HepG2 (cell line): ENCODE results near the gene RTCA. TPM values are rescaled to one million over a fixed set of nuclear protein-coding genes. Genes with fewer than 3 reads are reported as not detected.
A peak's percentile ranks its signal among the peaks of the same experiment; 100 is the strongest.

Source experiments
- ATF2 ChIP-seq: sonication (generic); formaldehyde crosslinking; IDR thresholded peaks from 2 replicates; pipeline ENCODE4 v1.4.0; 2020; ENCODE audit warnings: missing genetic modification reagents
- BCLAF1 ChIP-seq: fragments of 450-650 bp; IDR thresholded peaks from 2 replicates; pipeline ENCODE4 v1.6.1; 2017; ENCODE audit warnings: mild to moderate bottlenecking
- CREM ChIP-seq, 2 experiments: sonication (generic) in 1 of 2; formaldehyde crosslinking in 1 of 2; IDR thresholded peaks; 2 replicates each; pipeline versions ENCODE4 v1.4.0 to v1.6.1; 2016 to 2020; ENCODE audit warnings: antibody characterized with exemption in 1 of 2, mild to moderate bottlenecking in 1 of 2, missing genetic modification reagents in 1 of 2
- FIP1L1 ChIP-seq: fragments of 200-400 bp; formaldehyde crosslinking; IDR thresholded peaks from 2 replicates; pipeline ENCODE4 v1.6.1; 2018; ENCODE audit warnings: low read depth, mild to moderate bottlenecking, low read length, moderate library complexity, borderline replicate concordance; ENCODE audit not compliant: insufficient read depth
- MLXIP ChIP-seq: sonication (generic); formaldehyde crosslinking; IDR thresholded peaks from 2 replicates; pipeline ENCODE4 v1.9.0; 2021; ENCODE audit warnings: missing genetic modification reagents, borderline replicate concordance
- SP2 ChIP-seq: sonication (generic); formaldehyde crosslinking; IDR thresholded peaks from 2 replicates; pipeline ENCODE4 v1.5.1; 2020; ENCODE audit warnings: mild to moderate bottlenecking, missing genetic modification reagents
- STAG1 ChIP-seq: sonication (generic); formaldehyde crosslinking; IDR thresholded peaks from 2 replicates; pipeline ENCODE4 v1.4.0; 2020; ENCODE audit warnings: missing genetic modification reagents
- THRA ChIP-seq: sonication (generic); formaldehyde crosslinking; IDR thresholded peaks from 2 replicates; pipeline ENCODE4 v1.4.0; 2020; ENCODE audit warnings: missing genetic modification reagents, borderline replicate concordance
- XBP1 ChIP-seq: sonication (generic); formaldehyde crosslinking; IDR thresholded peaks from 2 replicates; pipeline ENCODE4 v1.5.0; 2020; ENCODE audit warnings: missing genetic modification reagents
- ZBED4 ChIP-seq: sonication (generic); formaldehyde crosslinking; IDR thresholded peaks from 2 replicates; pipeline ENCODE4 v1.4.0; 2020; ENCODE audit warnings: missing genetic modification reagents, borderline replicate concordance
- ZBTB20 ChIP-seq: sonication (generic); formaldehyde crosslinking; IDR thresholded peaks from 2 replicates; pipeline ENCODE4 v1.8.1; 2023; ENCODE audit warnings: missing genetic modification reagents, low read depth, mild to moderate bottlenecking, borderline replicate concordance
- ZNF556 ChIP-seq: sonication (generic); formaldehyde crosslinking; IDR thresholded peaks from 2 replicates; pipeline ENCODE4 v1.4.0; 2020; ENCODE audit warnings: mild to moderate bottlenecking, missing genetic modification reagents, borderline replicate concordance
- ZNF576 ChIP-seq: sonication (generic); formaldehyde crosslinking; IDR thresholded peaks from 2 replicates; pipeline ENCODE4 v1.4.0; 2020; ENCODE audit warnings: mild to moderate bottlenecking, missing genetic modification reagents
- ZNF768 ChIP-seq: sonication (generic); formaldehyde crosslinking; IDR thresholded peaks from 2 replicates; pipeline ENCODE4 v1.4.0; 2020; ENCODE audit warnings: missing genetic modification reagents
- polyA plus RNA-seq, 8 experiments: library from polyadenylated mRNA; depleted of rRNA in 3 of 8; stranded (reverse) in 7 of 8; unstranded in 1 of 8; fragments of >200 nt; fragmentation: Illumina TruSeq in 4 of 8; extraction: Trizol in 4 of 8; gene quantifications; 2 replicates each; pipeline versions ENCODE4 v1.2.1 to v1.2.3, GENCODE V29; 2011 to 2016; ENCODE audit warnings: low read depth in 4 of 8, missing spikeins in 1 of 8, mixed read lengths in 1 of 8; ENCODE audit not compliant: insufficient read depth in 1 of 8
- total RNA-seq, 5 experiments: library from RNA; depleted of rRNA; stranded (reverse); fragments of >200 nt; fragmentation: Illumina TruSeq; extraction: Trizol; gene quantifications; 2 replicates each; pipeline ENCODE4 v1.2.3, GENCODE V29; 2016; ENCODE audit warnings: low read depth in 1 of 5

RTCA gene
- total and polyA plus RNA-seq, 2 of the 13 experiments (the other 11 are each of a cell fraction or from before 2014, with no cell fraction given), result 22.7 to 31.0 TPM

- TF ChIP-seq MLXIP (CRISPR knock-in tag) (no peak), FIP1L1 (no peak), ZNF576 (no peak), CREM (IDR thresholded peaks at IDR 0.05) (peak; percentile 75; the same call in 1 of the 2 replicates), CREM (CRISPR knock-in tag; IDR thresholded peaks at IDR 0.05) (no peak), ZNF556 (CRISPR knock-in tag) (no peak), XBP1 (no peak), ZBTB20 (CRISPR knock-in tag) (no peak), ATF2 (peak; percentile 65; the same call in 1 of the 2 replicates), STAG1 (CRISPR knock-in tag) (no peak), SP2 (CRISPR knock-in tag) (peak; percentile 66), ZBED4 (CRISPR knock-in tag) (peak; percentile 30; the same call in 1 of the 2 replicates), BCLAF1 (no peak), THRA (CRISPR knock-in tag) (peak; percentile 48; the same call in 1 of the 2 replicates), ZNF768 (no peak)
Observed at GRCh38 chr1:100249537-100250257, 16.3 kb upstream of the RTCA start, which contains the start of gene DBT (continued).
